Esophagus mucosa (tissue), 1 donor: Measurements from ENCODE around the gene COL15A1. TPM values are rescaled to one million over a fixed set of nuclear protein-coding genes. Genes with fewer than 3 reads are reported as not detected.

ENCODE experiments used
- ATAC-seq: fragments of 200-7000 bp; cut with Tn5 transposase; one replicate; pipeline ENCODE4 v1.9.1; 2020
- total RNA-seq: library from RNA; stranded (reverse); gene quantifications from one replicate; pipeline ENCODE4 v1.2.4, GENCODE V29; 2023
- donor health status: DM: yes; HTN: yes; CAD: no.

Gene COL15A1
- total RNA-seq, 1 donor from 2014 or later, result 7.5 TPM

DNA sequence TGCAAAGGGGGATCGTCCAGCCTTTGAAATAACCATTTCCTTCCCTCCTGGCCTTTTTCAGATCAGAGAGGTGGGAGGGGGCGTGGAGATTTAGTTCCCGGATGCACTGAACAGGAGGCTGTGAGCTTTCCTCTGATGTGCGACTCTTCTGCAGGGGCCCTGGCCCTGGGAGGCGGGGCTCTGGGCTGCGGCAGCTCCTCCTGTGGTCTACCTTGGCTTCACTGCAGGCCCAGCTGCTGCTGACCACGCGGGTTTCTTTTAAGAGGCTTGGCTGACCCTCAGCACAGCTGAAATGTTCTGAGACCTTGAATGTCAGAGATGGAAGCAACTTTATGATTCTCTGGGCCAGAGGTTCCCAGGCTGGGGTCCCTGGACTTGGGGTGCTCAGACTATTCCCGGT is 27.0 kb upstream of the COL15A1 start:
- no peak for ATAC-seq

DNA sequence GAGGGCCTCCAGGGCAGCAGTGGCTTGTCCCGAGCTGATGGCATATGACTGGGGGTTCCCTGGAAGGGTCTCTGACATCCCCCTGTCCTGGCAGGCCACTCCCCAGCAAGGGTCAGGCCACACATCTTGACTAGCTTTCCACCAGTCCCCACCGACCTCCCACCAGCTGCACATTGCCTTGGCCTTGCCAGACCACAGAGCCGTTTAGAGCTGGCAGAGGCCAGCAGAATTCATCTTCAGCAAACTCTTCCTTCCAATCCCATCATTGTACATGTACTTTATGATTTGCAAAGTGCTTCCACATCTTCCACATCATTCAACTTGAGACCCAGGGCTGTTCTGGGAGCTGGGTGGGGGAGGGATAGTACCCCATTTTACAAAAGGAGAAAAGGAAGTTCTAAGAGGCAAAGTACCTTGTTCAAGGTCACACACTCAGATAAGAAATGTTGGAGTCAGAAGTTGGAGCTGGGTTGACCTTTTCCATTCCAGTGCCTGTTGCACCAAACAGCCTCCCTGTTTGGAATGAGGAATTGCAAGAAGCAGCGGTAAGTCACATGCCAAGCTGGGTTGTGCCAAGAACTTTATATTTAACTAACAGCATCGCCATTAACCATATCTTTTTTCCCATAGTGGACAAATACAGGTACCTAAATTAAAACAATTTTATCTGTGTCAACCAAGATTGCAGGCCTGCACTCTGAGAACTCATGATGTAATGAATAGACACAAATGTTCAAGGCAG is 25.8 kb upstream of the COL15A1 start:
- no peak for ATAC-seq

GRCh38 chr9:98921732-98922131 is 22.0 kb upstream of the COL15A1 start:
- ATAC-seq, result no peak

DNA sequence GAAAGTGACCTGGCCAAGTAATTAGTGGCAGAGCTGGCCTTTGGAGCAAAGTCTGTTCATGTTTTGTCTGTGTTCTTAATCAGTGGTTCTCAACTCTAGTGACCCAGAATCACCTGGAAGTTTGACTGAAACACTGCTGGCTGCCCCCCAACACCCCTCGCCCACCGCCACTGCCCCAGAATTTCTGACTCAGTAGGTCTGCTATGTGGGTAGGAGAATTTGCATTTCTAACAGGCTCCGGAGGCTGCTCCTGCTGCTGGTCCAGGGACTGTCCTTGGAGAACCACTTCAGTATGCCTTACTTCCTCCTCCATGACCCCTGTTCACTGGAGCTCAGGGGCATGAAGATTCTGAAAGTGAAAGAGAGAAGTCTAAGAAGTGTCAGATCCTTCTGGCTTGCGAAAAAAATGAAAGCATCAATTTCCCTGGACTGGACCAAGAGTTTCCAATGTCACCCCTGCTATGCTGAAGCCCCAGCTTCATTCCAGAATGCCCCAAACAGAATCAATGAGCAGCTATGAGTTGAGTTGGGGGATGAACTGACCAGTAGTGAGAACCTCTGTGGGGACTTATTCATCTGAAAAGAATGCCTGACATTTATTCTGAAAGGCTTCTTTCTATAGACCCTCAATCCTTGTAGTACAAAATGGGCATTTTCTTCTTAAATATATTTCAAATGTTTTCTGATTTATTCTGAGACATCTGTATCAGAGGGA is 20.8 kb upstream of the COL15A1 start:
- ATAC-seq, result no peak

- no peak for ATAC-seq
Measured at GRCh38 chr9:98923451-98924123, 20.1 kb upstream of the COL15A1 start.

DNA sequence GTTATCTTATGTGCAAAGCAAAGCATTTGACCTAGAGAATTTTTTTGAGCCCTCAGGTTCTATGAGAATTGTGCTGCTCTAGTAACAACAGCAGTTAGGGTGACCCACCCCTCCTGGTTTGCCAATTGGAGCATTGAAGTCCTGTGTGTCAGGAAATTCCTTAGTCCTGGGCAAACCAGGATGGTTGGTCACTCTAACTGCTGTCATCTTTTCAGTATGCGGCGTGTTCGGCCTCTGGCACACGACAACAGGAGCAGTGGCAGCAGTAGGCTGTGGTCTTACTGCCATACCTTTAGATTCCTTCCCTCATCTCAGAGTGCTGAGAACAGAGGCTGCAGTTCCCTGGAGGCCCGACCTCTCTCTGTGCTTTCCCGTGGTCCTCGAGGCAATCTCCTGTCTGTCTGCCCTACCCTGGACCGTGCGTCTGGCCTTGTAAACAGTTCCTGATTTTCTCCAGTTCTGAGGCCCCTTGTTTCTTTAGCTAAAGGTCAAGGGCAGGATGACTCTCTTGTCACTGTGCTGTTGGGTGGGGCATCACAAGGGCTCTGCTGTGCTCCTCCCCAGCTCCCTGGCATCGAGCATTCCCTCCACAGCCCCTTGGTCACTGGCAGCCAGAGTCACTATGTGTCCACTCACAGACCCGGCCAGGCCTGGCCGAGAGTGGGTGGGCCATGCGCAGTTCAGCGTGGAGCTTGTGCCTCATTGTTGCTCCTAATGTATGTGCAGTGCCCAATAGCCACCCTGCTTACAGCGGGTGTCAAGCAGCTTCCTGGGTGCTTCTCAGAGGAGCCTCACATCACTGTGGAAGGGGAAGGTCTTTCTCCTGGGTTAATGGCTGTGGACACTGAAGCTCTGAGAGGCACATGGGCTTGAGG is 18.5 kb upstream of the COL15A1 start:
- ATAC-seq, result no peak

- ATAC-seq, result no peak
Measured at GRCh38 chr9:98925956-98926355, 17.8 kb upstream of the COL15A1 start.

GRCh38 chr9:98927724-98928123 is 16.0 kb upstream of the COL15A1 start:
- no peak for ATAC-seq

DNA sequence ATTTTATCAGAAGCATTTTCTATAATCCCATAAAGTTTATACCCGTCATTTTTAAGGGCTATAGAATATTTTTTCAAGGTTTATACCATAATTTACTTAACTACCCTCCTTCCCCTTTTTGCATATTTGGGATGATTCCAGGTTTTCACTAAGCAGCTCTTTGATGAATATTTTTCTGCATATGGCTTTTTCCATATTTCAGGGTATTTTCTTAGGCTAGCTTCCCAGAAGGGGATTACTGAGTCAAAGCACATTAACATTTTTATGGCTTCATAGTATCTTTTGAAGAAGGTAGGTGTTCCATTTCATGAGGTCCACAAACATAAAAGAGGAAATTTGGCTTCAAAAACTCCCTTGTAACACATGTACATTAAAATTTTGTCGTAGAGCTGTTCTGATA is 14.6 kb upstream of the COL15A1 start:
- ATAC-seq, result no peak

- ATAC-seq, result no peak
Measured at GRCh38 chr9:98929895-98930341, 13.8 kb upstream of the COL15A1 start.

- no peak for ATAC-seq
Measured at GRCh38 chr9:98930792-98931191, 12.9 kb upstream of the COL15A1 start.

GRCh38 chr9:98931600-98932389 is 11.9 kb upstream of the COL15A1 start:
- no peak for ATAC-seq

DNA sequence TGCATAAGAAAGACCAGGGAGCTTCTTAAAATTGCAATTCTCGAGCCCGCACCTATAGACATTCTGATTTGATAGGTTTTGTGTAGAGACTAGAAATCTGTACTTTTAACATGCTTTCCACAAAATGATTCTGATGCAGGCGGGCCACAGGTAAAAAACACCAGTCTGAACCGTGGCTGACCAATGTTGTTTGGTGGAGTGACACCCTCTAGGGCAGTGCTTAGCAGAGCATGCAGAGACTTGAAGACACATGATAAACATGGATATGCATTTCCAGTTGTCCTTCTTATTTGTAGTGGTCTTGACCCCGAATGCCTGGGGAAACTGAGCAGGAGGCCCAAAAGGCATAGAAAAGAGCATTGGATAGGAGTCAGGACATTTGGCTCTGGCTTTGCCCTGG is 10.5 kb upstream of the COL15A1 start:
- no peak for ATAC-seq

DNA sequence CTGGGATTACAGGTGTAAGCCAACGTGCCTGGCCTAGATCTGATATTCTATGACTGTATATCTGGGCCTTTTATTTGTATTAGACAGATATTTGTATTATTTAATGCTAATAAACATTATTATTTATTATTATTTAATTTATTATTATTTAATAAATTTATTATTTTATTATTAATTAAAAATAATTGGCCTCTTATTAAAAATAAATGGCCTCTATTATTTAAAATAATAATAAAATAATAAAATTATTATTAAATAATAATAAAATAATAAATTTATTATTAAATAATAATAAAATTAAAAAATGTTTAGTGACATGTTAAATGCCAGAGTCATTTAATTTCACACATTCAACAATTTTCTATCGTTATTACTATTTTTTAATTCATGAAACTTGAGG is 9.8 kb upstream of the COL15A1 start:
- ATAC-seq, result no peak

DNA sequence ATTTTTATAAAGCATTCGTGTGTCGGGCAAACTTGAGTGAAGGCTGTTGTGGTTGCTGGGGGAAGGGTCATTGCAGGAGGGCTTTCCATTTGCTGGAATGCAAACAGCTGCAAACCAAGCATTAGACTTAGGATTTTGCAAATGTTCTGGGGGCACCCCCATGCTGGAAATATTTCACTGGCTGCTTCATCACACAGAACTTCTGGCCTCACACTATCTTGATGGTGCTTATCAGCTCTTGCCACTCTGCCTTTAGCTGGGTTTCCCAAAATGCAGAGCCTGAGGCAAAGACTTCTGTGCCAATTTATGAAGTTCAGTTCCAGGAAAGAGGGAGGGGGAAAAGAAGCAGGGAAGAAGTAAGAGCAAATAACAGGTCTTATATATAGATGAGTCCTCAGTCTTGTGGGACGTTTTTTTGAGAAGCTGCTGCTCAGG is 8.6 kb upstream of the COL15A1 start:
- ATAC-seq, result no peak

- ATAC-seq, result no peak
Measured at GRCh38 chr9:98940276-98940675, 3.4 kb upstream of the COL15A1 start.

DNA sequence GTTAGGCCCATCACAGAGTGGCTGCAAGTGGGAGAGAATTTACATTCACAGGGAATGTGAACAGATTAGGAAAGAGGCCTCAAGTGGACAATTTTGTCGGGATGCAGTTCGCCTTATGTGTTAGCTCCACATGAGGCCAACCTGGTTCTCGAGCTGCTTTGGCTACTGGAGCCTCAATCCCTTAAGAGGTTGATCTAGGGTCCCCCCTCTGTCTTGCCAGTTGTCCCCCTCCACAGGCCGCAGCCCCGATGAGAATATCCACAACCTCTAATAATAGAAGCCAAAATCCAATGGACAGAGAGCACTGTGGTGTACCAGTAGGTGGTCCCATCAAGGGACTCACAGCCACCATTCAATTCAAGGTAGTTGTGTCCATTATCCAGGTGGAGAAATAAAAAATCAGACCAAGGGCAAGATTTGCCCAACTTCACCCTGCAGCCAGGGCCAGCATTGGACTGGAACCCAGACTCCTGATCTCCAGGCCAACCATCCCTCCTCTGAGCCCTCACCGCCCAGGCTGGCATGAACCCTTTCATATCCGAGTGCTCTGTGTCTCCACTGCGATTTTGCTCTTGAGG is 1.7 kb upstream of the COL15A1 start:
- no peak for ATAC-seq

DNA sequence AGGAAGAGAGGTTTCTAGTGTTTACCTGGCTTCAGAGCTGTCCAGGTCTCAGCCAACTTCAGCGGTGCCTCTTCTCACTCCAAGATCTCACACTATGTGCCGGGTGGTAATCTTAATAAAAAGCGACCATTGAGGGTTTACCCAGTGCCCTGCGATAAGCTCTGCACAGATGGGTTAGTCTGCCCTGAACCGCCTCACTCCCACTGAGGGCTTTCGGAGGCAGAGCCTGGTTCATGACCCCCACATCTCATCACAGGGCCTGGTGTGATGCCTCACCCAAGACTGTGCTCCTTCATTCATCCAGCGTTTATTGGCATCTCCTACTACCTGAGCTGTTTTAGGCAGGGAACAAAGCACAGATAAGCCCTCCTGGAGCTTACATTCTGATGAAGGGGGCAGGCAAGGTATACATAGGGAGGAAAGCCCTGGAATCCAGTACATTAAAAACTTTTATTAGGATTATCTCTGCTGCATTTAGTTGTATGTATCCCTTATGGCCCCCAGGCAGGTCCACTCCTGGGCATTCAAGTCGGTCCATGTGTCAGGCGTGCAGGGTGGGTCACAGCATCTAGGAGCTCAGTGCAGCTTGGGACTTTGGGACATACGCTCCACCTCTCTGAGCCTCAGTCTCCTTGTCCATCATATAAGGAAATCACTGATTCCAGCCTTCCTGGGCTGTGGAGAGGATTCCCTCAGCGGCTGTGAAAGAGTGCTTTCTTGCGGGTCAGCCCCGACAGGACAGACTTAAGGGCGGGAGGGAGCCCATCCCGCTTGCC is 613 bp upstream of the COL15A1 start:
- ATAC-seq, result no peak

- ATAC-seq, result no peak
Measured at GRCh38 chr9:98944057-98944733, 488 bp downstream of the COL15A1 start.

DNA sequence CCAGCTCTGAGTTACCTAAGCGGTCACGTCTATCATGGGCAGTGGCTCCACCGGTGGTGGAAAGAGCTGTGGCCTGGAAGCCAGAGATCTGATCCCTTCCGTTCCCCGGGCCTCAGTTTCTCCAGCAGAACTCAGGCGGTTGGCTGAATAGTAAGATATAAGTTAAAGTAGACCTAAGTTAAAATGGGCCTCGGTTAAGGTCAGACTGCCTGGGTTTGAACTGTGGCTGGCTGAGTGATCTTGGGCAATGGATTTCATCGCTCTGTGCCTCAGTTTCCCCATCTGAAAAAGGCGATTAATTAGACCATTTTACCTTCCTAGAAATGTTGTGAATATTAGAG is 997 bp downstream of the COL15A1 start:
- no peak for ATAC-seq
